HCEC 1CT (cell line): ENCODE measurements around the gene GSDMA.

ENCODE experiments used
- DNase-seq: peaks from one replicate; pipeline ENCODE4 v3.0.0-alpha.2; 2017

The GSDMA gene

GRCh38 chr17:40023590-40024292 is 60.9 kb downstream of the GSDMA start:
- DNase-seq: no peak

DNA sequence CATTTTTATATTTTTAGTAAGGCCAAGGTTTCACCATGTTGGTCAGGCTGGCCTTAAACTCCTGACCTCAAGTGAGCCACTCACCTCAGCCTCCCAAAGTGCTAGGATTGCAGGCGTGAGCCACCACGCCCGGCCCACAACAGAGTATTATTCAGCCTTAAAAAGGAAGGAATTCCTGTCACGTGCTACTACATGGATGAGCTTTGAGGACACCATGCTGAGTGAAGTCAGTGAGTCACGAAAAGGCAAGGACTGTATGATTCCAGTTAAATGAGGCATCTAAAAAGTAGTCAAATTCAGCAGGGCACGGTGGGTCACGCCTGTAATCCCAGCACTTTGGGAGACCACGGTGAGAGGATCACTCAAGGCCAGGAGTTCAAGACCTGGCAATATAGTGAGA is 62.1 kb downstream of the GSDMA start:
- DNase-seq: peak; percentile 75

DNA sequence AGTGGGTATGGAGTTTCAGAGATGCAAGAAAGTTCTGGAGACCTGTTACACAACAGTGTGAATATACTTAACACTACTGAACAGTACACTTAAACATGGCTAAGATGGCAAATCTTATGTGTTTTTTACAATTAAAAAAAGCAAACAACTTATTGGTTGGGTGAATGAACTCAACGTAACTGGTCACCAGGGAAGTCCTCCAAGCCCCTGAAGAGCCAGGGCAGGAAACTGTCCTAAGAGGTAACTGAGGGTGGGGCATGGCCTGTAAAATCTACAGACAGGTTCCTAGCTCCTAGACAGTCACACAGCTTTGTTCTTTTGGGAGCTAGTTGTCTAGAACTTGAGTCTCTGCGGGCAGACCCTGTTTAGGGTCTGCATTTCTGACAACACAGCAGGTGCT is 62.8 kb downstream of the GSDMA start:
- DNase-seq: no peak

- no peak for DNase-seq
Measured at GRCh38 chr17:40025991-40026815, 63.4 kb downstream of the GSDMA start.

GRCh38 chr17:40026816-40027613 is 64.2 kb downstream of the GSDMA start:
- peak; percentile 68 for DNase-seq
